ENCODE results near the gene SKIL. TPM values are rescaled to one million over a fixed set of nuclear protein-coding genes. Genes with fewer than 3 reads are reported as not detected.

The SKIL gene
- total RNA-seq, 1 experiment from 2014 or later, result 15.1 TPM

DNA sequence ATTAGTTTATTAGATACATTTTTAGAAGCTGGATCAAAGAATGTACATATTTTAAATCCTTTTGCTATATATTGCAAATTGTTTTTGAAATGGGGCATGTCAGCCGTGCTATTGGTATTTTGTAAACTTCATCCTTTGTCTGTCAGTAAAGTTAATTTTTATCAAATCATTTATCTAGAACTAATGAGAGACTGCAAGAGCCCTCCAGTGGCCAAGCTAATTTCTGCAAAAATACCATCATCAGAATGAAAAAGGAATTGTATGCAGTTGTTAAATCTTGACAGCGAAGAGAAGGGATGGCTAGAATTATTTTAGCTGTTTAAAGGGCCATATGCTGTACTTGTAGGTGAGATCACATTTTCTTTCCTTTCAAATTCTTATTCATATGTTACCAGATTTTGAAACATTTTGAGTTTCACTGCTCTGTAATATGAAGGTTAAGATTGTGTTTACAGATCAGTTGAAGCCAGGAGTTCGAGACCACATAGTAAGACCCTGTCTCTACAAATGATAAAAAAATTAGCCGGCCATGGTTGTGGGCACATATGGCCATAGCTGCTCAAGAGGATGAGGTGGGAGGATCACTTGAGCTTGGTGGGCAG lies 53.0 kb downstream of the SKIL start:
- Histone ChIP-seq H3K9ac (ENCODE audit: low read length) (no peak overlapping the region), H3K4me1 (ENCODE audit: control insufficient read depth in 1 of 2, insufficient read depth in 2 of 2, low read length in 2 of 2) (no peaks in the 10 kb centered on the region), H3K9me3 (ENCODE audit: control insufficient read depth in 1 of 2, insufficient read depth in 1 of 2, low read depth in 1 of 2, low read length in 2 of 2) (no peaks in the 10 kb centered on the region), H4K20me1 (ENCODE audit: insufficient read depth) (no peaks in the 10 kb centered on the region), H3K4me3 (replicated peaks in 1 of 2; ENCODE audit: low read depth in 1 of 2, low read length in 2 of 2) (no peak overlapping the region), H3K27ac (ENCODE audit: low read depth, low read length) (no peak overlapping the region), H3K27me3 (ENCODE audit: insufficient read depth, low read length) (no peaks in the 10 kb centered on the region), H3K36me3 (ENCODE audit: control insufficient read depth in 1 of 2, insufficient read depth in 2 of 2, low read length in 2 of 2) (no peaks in the 10 kb centered on the region), H3K9me2 (ENCODE audit: insufficient read depth) (no peaks in the 10 kb centered on the region), H2AFZ (ENCODE audit: low read depth, low read length, poor library complexity, severe bottlenecking) (no peak overlapping the region), H3K79me2 (ENCODE audit: insufficient read depth, low read length) (no peaks in the 10 kb centered on the region), H3K4me2 (ENCODE audit: low read length) (no peak overlapping the region)
- peak; percentile 65 for ATAC-seq
- RAD21 ChIA-PET (ENCODE audit: low non-redundant PET in 1 of 2, low total read pairs in 2 of 2, uncharacterized antibody in 2 of 2, unreplicated experiment in 2 of 2), result interaction anchor here (1.0 to 1.7 kb wide), 2 partner anchors 401 kb away, joined by 4 read pairs; no protein-coding TSS in a partner anchor
- CTCF ChIA-PET, result interaction anchor here (0.6 to 6.6 kb wide), 10 partner anchors 18 to 641 kb away, joined by 3 to 212 read pairs (median 4); partner anchors contain the start of gene ACTRT3
- POLR2A ChIA-PET, result no interaction called here
- peak; percentile 85 for TF ChIP-seq RAD21 (IDR thresholded peaks at IDR 0.05; ENCODE audit: low read depth)
- TF ChIP-seq EGR1 (IDR thresholded peaks at IDR 0.05; ENCODE audit: low read depth), result no peak
- TF ChIP-seq ZNF274 (IDR thresholded peaks at IDR 0.05; ENCODE audit: low read depth, low read length), result no peak
- TF ChIP-seq YY1 (IDR thresholded peaks at IDR 0.05; ENCODE audit: extremely low read depth, insufficient replicate concordance, low read depth, low read length), result no peak
- no peak for TF ChIP-seq ZBTB33 (IDR thresholded peaks at IDR 0.05; ENCODE audit: extremely low read depth, insufficient replicate concordance, low read length)
- no peak for TF ChIP-seq ZFX (IDR thresholded peaks at IDR 0.05)
- no peak for TF ChIP-seq SP1 (IDR thresholded peaks at IDR 0.05; ENCODE audit: low read depth)
- TF ChIP-seq EZH2 (IDR thresholded peaks at IDR 0.05), result no peak
- no peak for TF ChIP-seq FOSL1 (IDR thresholded peaks at IDR 0.05; ENCODE audit: low read depth)
- peak; percentile 56 to 86 (median 69) for TF ChIP-seq CTCF (IDR thresholded peaks at IDR 0.05 in 2 of 3, conservative IDR thresholded peaks at IDR 0.05 in 1 of 3; ENCODE audit: borderline replicate concordance in 1 of 3, insufficient read depth in 1 of 3, low read depth in 2 of 3, low read length in 2 of 3)
- TF ChIP-seq SIN3A (IDR thresholded peaks at IDR 0.05; ENCODE audit: low read depth), result no peak
- TF ChIP-seq CBX3 (IDR thresholded peaks at IDR 0.05; ENCODE audit: low read depth), result 0 out of 2 replicates have a peak, but pooled peaks have one; percentile 24
- TF ChIP-seq REST (IDR thresholded peaks at IDR 0.05; ENCODE audit: low read depth), result no peak
- BruUV-seq (replicated peaks), result no TSS peak
- DNase-seq (ENCODE audit: low read depth, low spot score), result peak; percentile 18
- intact Hi-C loops (cut with micrococcal nuclease), result loop anchor here (1.0 to 10.0 kb wide), 4 partner anchors 100 to 648 kb away; partner anchors contain the start of gene LRRC31
